PFSK-1 (cell line): Measurements from ENCODE around the gene KITLG.

Source experiments
- POLR2AphosphoS5 ChIP-seq: IDR thresholded peaks from 2 replicates; pipeline ENCODE4 v1.6.1; 2012; ENCODE audit warnings: low read depth, mild to moderate bottlenecking, control low read depth, low read length, moderate library complexity
- TAF1 ChIP-seq: IDR thresholded peaks from 2 replicates; pipeline ENCODE4 v1.6.1; 2012; ENCODE audit warnings: low read length, control low read depth, borderline replicate concordance; ENCODE audit not compliant: insufficient read depth

GRCh38 chr12:88444481-88444880, 135.8 kb downstream of the KITLG start:
- TF ChIP-seq POLR2AphosphoS5: no peak
- TF ChIP-seq TAF1: no peak
